Skeletal muscle tissue (tissue), 4 donors: Measurements from ENCODE around the gene MAGI1. TPM values are rescaled to one million over a fixed set of nuclear protein-coding genes. Genes with fewer than 3 reads are reported as not detected.
"Not testable (repeated sequence)": the region's sequence is repeated elsewhere in the genome, so short reads cannot be mapped to it uniquely, and the experiment has no call there.

Experiments
- H3K27ac ChIP-seq: one replicate; pipeline ENCODE4 v1.7.0; 2013; ENCODE audit warnings: mild to moderate bottlenecking, low read depth, low read length, inconsistent platforms
- H3K27me3 ChIP-seq, 3 donors: one replicate each; pipeline ENCODE4 v1.7.0; 2013; ENCODE audit warnings: low read length in 3 of 3; ENCODE audit not compliant: control insufficient read depth in 3 of 3, insufficient read depth in 3 of 3
- H3K36me3 ChIP-seq, 3 donors: one replicate each; pipeline ENCODE4 v1.7.0; 2013; ENCODE audit warnings: low read length in 3 of 3; ENCODE audit not compliant: control insufficient read depth in 3 of 3, insufficient read depth in 3 of 3
- H3K4me1 ChIP-seq, 3 donors: one replicate each; pipeline ENCODE4 v1.7.0; 2013; ENCODE audit warnings: low read length in 3 of 3, mild to moderate bottlenecking in 3 of 3; ENCODE audit not compliant: control insufficient read depth in 3 of 3, insufficient read depth in 3 of 3
- H3K4me3 ChIP-seq, 3 donors: one replicate each; pipeline ENCODE4 v1.7.0; 2013; ENCODE audit warnings: low read length in 3 of 3
- H3K9ac ChIP-seq, 3 donors: one replicate each; pipeline ENCODE4 v1.7.0; 2013; ENCODE audit warnings: low read length in 3 of 3, mild to moderate bottlenecking in 3 of 3, moderate library complexity in 2 of 3, low read depth in 1 of 3
- H3K9me3 ChIP-seq, 3 donors: one replicate each; pipeline ENCODE4 v1.7.0; 2013; ENCODE audit warnings: low read length in 3 of 3; ENCODE audit not compliant: control insufficient read depth in 3 of 3
- total RNA-seq: library from RNA; depleted of rRNA; stranded (reverse); fragments of >200 nt; gene quantifications from one replicate; pipeline ENCODE4 v1.2.3, GENCODE V29; 2014
- donor health status: Osteomylitis.

Gene MAGI1
- total RNA-seq, 1 donor from 2014 or later: 23.5 TPM

- no peak overlapping the region for H3K9ac ChIP-seq
- H3K36me3 ChIP-seq: no peaks in the 10 kb centered on the region
- H3K4me1 ChIP-seq: peaks cover 7 to 16% (median 16%) of the 10 kb centered on the region in 3 donors
- H3K27me3 ChIP-seq: no peaks in the 10 kb centered on the region
- no peaks in the 10 kb centered on the region for H3K9me3 ChIP-seq
- H3K27ac ChIP-seq: no peak overlapping the region
- H3K4me3 ChIP-seq: no peak overlapping the region
Observed at GRCh38 chr3:65526656-65527055, 512.1 kb downstream of the MAGI1 start.

GRCh38 chr3:65524584-65524983, 514.1 kb downstream of the MAGI1 start:
- H3K27ac ChIP-seq: no peak overlapping the region
- H3K9me3 ChIP-seq: no peaks in the 10 kb centered on the region

GRCh38 chr3:65523878-65524277, 514.8 kb downstream of the MAGI1 start:
- peaks cover 7 to 16% (median 13%) of the 10 kb centered on the region in 3 donors for H3K4me1 ChIP-seq
- no peaks in the 10 kb centered on the region for H3K36me3 ChIP-seq
- no peak overlapping the region for H3K4me3 ChIP-seq
- H3K9ac ChIP-seq: no peak overlapping the region
- H3K27me3 ChIP-seq: no peaks in the 10 kb centered on the region
- no peaks in the 10 kb centered on the region for H3K9me3 ChIP-seq
- no peak overlapping the region for H3K27ac ChIP-seq

More at GRCh38 chr3:65524584-65524983, 514.1 kb downstream of the MAGI1 start:
- Histone ChIP-seq H3K4me3 (no peak overlapping the region), H3K27me3 (no peaks in the 10 kb centered on the region), H3K36me3 (no peaks in the 10 kb centered on the region), H3K4me1 (peaks cover 7 to 16% (median 16%) of the 10 kb centered on the region in 3 donors), H3K9ac (no peak overlapping the region)

GRCh38 chr3:65521032-65521431, 517.7 kb downstream of the MAGI1 start:
- no peaks in the 10 kb centered on the region for H3K27me3 ChIP-seq
- H3K9me3 ChIP-seq: no peaks in the 10 kb centered on the region
- no peaks in the 10 kb centered on the region for H3K36me3 ChIP-seq
- H3K9ac ChIP-seq: no peak overlapping the region
- no peak overlapping the region for H3K27ac ChIP-seq
- H3K4me3 ChIP-seq: no peak overlapping the region
- H3K4me1 ChIP-seq: peaks cover 7 to 16% (median 13%) of the 10 kb centered on the region in 3 donors

GRCh38 chr3:65516998-65517397, 521.7 kb downstream of the MAGI1 start:
- Histone ChIP-seq H3K4me1 (no peaks in the 10 kb centered on the region), H3K4me3 (no peak overlapping the region), H3K27ac (no peak overlapping the region), H3K9ac (no peak overlapping the region), H3K27me3 (no peaks in the 10 kb centered on the region), H3K9me3 (no peaks in the 10 kb centered on the region), H3K36me3 (no peaks in the 10 kb centered on the region)

GRCh38 chr3:65514317-65514716, 524.4 kb downstream of the MAGI1 start:
- not testable (repeated sequence) for H3K27ac ChIP-seq, H3K9me3 ChIP-seq, H3K4me1 ChIP-seq, H3K9ac ChIP-seq, H3K4me3 ChIP-seq, H3K36me3 ChIP-seq, H3K27me3 ChIP-seq

GRCh38 chr3:65509423-65509794, 529.3 kb downstream of the MAGI1 start:
- H3K9ac ChIP-seq, H3K4me3 ChIP-seq, H3K4me1 ChIP-seq, H3K9me3 ChIP-seq, H3K36me3 ChIP-seq, H3K27me3 ChIP-seq, H3K27ac ChIP-seq: not testable (repeated sequence)

- H3K4me1 ChIP-seq: no peaks in the 10 kb centered on the region
- H3K27ac ChIP-seq: no peak overlapping the region
- H3K9me3 ChIP-seq: no peaks in the 10 kb centered on the region
- H3K4me3 ChIP-seq: no peak overlapping the region
- H3K27me3 ChIP-seq: no peaks in the 10 kb centered on the region
- no peak overlapping the region for H3K9ac ChIP-seq
- H3K36me3 ChIP-seq: no peaks in the 10 kb centered on the region
Observed at GRCh38 chr3:65508750-65509422, 529.8 kb downstream of the MAGI1 start.

GRCh38 chr3:65507437-65507836, 531.3 kb downstream of the MAGI1 start:
- Histone ChIP-seq H3K4me3 (no peak overlapping the region), H3K9ac (no peak overlapping the region), H3K4me1 (no peaks in the 10 kb centered on the region), H3K36me3 (no peaks in the 10 kb centered on the region), H3K9me3 (no peaks in the 10 kb centered on the region), H3K27me3 (no peaks in the 10 kb centered on the region), H3K27ac (no peak overlapping the region)

- Histone ChIP-seq H3K9ac (no peak overlapping the region), H3K27ac (no peak overlapping the region), H3K4me3 (no peak overlapping the region), H3K9me3 (no peaks in the 10 kb centered on the region), H3K4me1 (no peaks in the 10 kb centered on the region), H3K36me3 (no peaks in the 10 kb centered on the region), H3K27me3 (no peaks in the 10 kb centered on the region)
Observed at GRCh38 chr3:65503776-65504175, 534.9 kb downstream of the MAGI1 start.
